NB4 (cell line): Measurements from ENCODE around the gene ID1.
"Not testable (repeated sequence)": the region's sequence is repeated elsewhere in the genome, so short reads cannot be mapped to it uniquely, and the experiment has no call there.

ENCODE experiments used
- DNase-seq: peaks from one replicate; pipeline ENCODE4 v3.0.0; 2010; ENCODE audit warnings: low read depth
- H3K4me3 ChIP-seq: one replicate; pipeline ENCODE4 v1.5.1; 2011; ENCODE audit warnings: mild to moderate bottlenecking, low read depth, low read length, moderate library complexity
- MYC ChIP-seq: IDR thresholded peaks from 2 replicates; pipeline ENCODE4 v1.6.1; 2011; ENCODE audit warnings: low read depth, low read length
- POLR2A ChIP-seq: IDR thresholded peaks from 2 replicates; pipeline ENCODE4 v1.6.1; 2011; ENCODE audit warnings: mild to moderate bottlenecking; ENCODE audit not compliant: insufficient read length; ENCODE audit errors: extremely low read depth
- TF ChIP-seq, protein P1 (sequence below): IDR thresholded peaks from one replicate; pipeline ENCODE4 v1.5.1; 2012; ENCODE audit warnings: low read depth, low read length
- TF ChIP-seq, protein P2 (sequence below): IDR thresholded peaks from 2 replicates; pipeline ENCODE4 v1.6.1; 2011; ENCODE audit warnings: low read depth, low read length

The ID1 gene

DNA sequence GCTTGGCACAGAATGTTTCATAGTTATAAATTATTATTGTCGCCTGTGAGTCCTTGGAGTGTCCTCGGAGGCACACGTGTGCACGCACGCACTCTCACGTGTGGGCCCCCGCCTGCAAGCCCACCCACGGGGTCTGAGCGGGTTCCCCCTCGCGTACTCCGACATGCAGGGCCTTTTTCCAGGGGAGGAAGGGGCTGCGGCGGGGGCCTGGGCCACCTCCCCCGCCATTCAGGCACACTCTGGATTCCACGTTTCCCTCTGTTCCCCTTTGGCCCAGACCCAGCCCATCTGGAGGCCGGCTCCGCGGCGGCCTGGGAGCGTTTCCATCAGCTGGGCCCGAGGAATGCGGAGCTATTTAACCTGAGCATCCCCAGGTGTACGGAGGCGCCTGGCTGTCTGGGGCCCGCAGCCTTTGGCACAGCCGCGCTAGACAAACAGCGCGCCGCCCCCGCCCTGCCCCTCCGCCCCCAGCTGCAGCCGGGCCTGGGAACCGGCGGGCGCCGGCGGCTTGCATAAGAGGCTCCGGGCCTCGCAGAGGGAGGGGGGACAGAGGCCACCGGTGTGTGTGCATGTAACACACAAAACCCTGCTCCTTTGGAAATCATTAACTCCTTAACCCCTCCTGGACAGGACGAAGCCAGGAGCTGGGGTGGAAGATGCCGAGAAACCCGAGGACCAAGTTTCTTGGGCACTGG lies 3.3 kb downstream of the ID1 start:
- TF ChIP-seq POLR2A: no peak
- peak; percentile 65 for DNase-seq
- H3K4me3 ChIP-seq: no peak overlapping the region

DNA sequence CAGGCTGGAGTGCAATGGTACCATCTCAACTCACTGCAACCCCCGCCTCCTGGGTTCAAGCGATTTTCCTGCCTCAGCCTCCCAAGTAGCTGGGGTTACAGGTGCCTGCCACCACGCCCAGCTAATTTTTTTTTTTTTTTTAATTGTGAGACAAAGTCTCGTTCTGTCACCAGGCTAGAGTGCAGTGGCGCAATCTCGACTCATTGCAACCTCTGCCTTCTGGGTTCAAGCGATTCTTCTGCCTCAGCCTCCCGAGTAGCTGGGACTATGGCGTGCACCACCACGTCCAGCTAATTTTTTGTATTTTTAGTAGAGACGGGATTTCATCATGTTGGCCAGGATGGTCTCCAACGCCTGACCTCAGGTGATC lies 7.2 kb downstream of the ID1 start:
- not testable (repeated sequence) for DNase-seq, H3K4me3 ChIP-seq

GRCh38 chr20:31615416-31615815 lies 10.3 kb downstream of the ID1 start:
- no peak for DNase-seq
- no peak overlapping the region for H3K4me3 ChIP-seq
- TF ChIP-seq POLR2A (no peak), MYC (no peak)
- TF ChIP-seq, protein P1, sequence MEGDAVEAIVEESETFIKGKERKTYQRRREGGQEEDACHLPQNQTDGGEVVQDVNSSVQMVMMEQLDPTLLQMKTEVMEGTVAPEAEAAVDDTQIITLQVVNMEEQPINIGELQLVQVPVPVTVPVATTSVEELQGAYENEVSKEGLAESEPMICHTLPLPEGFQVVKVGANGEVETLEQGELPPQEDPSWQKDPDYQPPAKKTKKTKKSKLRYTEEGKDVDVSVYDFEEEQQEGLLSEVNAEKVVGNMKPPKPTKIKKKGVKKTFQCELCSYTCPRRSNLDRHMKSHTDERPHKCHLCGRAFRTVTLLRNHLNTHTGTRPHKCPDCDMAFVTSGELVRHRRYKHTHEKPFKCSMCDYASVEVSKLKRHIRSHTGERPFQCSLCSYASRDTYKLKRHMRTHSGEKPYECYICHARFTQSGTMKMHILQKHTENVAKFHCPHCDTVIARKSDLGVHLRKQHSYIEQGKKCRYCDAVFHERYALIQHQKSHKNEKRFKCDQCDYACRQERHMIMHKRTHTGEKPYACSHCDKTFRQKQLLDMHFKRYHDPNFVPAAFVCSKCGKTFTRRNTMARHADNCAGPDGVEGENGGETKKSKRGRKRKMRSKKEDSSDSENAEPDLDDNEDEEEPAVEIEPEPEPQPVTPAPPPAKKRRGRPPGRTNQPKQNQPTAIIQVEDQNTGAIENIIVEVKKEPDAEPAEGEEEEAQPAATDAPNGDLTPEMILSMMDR: no peak
- TF ChIP-seq, protein P2, sequence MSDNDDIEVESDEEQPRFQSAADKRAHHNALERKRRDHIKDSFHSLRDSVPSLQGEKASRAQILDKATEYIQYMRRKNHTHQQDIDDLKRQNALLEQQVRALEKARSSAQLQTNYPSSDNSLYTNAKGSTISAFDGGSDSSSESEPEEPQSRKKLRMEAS: no peak

DNA sequence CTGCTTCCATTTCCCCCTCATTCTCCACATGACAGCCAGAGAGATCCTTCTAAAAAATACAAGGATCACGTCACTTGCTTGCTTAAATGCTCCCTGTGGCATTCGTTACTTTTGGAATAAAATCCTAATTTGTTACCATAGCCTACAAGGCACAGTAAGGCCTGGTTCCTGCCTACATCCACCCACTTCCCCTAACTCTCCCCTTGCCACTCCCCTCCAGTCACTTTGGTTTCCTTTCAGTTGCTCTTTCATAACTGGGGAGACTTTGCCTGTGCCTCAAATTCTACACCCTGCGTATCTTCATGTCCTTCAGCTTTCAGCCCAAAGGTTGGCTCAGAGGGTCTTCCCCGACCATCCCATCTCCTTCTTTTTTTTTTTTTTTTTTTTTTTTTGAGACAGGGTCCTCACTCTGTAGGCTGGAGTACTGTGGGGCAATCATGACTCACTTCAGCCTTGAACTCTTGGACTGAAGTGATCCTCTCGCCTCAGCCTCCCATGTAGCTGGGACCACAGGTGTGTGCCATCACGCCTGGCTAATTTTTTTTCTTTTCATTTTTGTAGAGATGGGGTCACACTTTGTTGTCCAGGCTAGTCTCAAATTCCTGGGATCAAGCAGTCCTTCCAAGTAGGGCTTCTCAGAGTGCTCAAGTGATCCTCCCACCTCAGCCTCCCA lies 12.5 kb downstream of the ID1 start:
- TF ChIP-seq, protein P2: peak; percentile 52
- TF ChIP-seq MYC (peak; percentile 49; the same call in 1 of the 2 replicates), POLR2A (no peak)
- no peak overlapping the region for H3K4me3 ChIP-seq
- peak; percentile 83 for DNase-seq

- no peak for DNase-seq
- H3K4me3 ChIP-seq: no peak overlapping the region
- TF ChIP-seq, protein P1: no peak
- no peak for TF ChIP-seq POLR2A
- TF ChIP-seq, protein P2: no peak
Measured at GRCh38 chr20:31620246-31620645, 15.2 kb downstream of the ID1 start.

GRCh38 chr20:31623123-31623505 lies 18.0 kb downstream of the ID1 start:
- H3K4me3 ChIP-seq, DNase-seq: not testable (repeated sequence)

DNA sequence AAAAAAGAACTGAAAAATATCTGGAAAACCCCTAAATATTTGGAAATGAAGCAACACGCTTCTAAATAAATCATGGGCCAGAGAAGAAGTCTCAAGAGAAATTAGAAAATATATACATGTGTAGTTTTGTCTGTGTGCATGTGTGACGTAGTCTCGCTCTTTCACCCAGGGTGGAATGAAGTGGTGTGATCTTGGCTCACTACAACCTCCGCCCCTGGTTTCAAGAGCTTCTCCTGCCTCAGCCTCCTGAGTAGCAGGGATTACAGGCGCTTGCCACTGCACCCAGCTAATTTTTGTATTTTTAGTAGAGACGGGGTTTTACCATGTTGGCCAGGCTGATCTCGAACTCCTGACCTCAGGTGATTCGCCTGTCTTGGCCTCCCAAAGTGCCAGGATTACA lies 21.4 kb downstream of the ID1 start:
- H3K4me3 ChIP-seq, DNase-seq: not testable (repeated sequence)

DNA sequence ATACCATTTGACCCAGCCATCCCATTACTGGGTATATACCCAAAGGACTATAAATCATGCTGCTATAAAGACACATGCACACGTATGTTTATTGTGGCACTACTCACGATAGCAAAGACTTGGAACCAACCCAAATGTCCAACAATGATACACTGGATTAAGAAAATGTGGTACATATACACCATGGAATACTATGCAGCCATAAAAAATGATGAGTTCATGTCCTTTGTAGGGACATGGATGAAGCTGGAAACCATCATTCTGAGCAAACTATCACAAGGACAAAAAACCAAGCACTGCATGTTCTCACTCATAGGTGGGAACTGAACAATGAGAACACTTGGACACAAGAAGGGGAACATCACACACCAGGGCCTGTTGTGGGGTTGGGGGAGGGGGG lies 23.0 kb downstream of the ID1 start:
- H3K4me3 ChIP-seq, DNase-seq: not testable (repeated sequence)

DNA sequence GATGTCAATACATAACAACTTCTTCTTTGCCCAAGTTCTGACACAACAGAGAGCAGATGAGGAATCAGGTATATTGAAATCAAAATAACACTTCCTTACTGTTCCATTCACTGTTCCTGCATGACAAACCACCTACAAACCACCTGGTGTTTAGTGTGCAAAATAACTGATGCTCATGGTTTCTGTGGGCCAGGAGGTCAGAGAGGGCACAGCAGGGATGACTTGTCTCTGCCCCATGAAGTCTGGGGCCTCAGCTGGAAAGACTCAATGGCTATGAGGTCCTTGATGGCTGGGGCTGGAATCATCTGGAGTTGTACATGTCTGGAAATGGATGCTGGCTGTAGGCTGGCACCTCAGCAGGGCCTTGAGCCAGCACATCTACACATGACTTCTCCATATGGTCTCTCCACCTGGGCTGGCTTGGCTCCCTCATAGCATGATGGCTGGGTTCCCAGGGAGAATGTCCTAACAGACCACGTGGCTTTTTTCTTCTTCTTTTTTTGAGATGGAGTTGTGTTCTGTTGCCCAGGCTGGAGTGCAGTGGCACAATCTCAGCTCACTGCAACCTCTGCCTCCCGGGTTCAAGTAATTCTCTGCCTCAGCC lies 25.2 kb downstream of the ID1 start:
- DNase-seq: no peak
- no peak overlapping the region for H3K4me3 ChIP-seq
- TF ChIP-seq POLR2A (no peak), MYC (no peak)
- TF ChIP-seq, protein P1: no peak
- TF ChIP-seq, protein P2: peak; percentile 46
